Fibroblast of gingiva (primary cell): ENCODE data around the gene NOP56.
"Not testable (repeated sequence)": the region's sequence is repeated elsewhere in the genome, so short reads cannot be mapped to it uniquely, and the experiment has no call there.

Experiments used
- DNase-seq: peaks from one replicate; pipeline ENCODE4 v3.0.0-alpha.2; 2011; ENCODE audit warnings: low read depth

Gene NOP56

DNA sequence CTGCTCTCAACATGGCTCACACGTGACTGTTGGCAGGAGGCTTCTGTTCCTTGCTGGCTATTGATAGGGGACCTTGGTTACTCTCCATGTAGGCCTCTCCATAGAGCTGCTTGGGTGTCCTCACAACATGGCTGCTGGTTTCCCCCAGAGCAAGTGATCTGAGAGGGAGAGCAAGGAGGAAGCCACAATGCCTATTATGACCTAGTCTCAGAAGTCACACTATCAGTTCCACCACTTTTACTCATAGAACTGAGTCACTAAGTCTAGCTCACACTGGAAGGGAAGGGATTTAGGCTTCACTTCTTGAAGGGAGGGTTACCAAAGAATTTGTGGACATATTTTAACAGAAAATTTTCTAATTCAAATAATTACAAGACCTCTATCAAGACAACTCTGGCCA, 8.7 kb upstream of the NOP56 start:
- no peak for DNase-seq

DNA sequence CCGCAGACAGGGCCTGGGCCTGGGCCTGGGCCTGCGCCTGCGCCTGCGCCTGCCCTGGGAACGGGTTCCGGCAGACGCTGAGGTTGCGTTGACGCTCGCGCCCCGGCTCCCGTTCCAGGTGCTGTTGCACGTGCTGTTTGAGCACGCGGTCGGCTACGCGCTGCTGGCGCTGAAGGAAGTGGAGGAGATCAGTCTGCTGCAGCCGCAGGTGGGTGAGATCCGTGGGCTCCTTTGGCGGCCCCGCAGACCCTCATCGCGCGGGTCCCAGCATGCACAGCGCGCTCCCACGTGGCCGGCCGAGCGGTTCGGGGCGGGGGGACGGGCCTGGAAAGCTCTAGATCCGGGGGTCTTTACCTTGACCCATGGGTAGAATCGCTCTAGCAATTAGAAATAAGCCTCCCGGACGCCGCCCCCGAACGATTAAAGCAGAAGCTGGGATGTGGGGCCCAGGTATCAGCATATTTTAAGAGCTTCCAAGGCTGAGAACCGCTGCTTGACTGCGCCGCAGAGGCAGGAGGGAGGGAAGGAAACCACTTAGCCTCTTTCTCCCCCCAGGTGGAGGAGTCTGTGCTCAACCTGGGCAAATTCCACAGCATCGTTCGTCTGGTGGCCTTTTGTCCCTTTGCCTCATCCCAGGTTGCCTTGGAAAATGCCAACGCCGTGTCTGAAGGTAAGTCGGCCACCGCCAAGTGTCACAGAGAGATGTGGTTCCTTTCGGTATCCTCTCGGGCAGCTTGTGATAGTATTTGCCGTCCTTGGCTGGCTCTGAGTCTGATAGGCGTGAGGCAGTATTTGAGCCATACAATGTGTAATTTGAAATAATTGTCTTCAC, 508 bp downstream of the NOP56 start:
- no peak for DNase-seq

DNA sequence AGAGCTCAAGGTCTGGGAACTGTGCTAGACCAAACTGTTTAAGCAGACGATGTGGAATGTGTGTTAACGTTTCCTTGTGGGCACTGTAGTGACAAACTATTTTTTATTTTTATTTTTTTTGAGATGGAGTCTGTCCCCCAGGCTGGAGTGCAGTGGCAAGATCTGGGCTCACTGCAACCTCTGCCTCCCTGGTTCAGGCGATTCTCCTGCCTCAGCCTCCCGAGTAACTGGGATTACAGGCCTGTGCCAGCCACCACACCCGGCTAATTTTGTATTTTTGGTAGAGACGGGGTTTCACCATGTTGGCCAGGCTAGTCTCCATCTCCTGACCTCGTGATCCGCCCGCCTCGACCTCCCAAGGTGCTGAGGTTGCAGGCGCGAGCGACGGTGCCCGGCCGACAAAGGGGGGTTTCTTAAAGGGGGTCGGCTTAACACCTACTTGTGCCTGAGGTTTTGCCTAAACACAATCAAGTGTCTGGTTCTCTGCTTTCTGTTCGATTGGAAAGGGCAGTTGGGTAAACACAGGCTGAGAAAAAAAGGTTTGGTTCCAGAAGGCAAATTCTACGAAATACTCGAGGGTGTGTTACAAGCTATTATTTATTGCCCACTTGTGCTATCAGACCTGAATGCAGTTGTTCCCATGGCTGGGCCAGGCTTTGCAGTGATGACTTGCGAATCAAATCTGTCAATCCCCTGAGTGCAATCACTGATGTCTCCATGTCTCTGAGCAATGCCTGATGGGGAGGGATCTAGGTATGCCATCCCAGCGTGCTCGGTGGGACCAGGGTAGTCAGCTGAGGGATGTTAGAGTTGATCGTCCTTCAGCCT, 1.3 kb downstream of the NOP56 start:
- DNase-seq, result no peak

DNA sequence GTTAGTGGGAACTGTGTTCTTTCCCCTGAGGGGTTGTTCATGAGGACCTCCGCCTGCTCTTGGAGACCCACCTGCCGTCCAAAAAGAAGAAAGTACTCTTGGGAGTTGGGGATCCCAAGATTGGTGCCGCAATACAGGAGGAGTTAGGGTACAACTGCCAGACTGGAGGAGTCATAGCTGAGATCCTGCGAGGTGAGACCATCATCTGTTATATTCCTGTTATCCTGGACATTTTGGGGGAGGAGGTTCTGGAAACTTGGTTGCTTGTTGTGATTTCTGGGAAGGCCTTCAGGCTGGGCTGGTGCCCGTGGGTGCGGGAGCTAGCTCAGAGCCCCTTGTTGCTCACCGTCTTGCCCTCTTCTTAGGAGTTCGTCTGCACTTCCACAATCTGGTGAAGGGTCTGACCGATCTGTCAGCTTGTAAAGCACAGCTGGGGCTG, 2.0 kb downstream of the NOP56 start:
- DNase-seq, result no peak

DNA sequence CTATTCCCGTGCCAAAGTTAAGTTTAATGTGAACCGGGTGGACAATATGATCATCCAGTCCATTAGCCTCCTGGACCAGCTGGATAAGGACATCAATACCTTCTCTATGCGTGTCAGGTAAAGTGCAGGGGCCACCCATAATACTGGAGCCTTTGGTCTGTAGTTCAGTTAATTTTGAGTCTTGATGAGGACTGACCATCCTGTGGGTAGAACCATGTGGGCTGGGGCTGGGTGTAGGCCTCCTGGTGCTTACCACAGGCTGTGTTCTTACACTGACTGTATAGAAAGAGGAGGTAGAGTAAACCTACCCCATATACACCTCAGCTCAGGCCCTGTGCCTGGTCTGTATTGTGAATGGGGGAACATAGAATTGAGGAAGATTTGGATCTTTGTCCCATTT, 2.4 kb downstream of the NOP56 start:
- DNase-seq, result no peak

DNA sequence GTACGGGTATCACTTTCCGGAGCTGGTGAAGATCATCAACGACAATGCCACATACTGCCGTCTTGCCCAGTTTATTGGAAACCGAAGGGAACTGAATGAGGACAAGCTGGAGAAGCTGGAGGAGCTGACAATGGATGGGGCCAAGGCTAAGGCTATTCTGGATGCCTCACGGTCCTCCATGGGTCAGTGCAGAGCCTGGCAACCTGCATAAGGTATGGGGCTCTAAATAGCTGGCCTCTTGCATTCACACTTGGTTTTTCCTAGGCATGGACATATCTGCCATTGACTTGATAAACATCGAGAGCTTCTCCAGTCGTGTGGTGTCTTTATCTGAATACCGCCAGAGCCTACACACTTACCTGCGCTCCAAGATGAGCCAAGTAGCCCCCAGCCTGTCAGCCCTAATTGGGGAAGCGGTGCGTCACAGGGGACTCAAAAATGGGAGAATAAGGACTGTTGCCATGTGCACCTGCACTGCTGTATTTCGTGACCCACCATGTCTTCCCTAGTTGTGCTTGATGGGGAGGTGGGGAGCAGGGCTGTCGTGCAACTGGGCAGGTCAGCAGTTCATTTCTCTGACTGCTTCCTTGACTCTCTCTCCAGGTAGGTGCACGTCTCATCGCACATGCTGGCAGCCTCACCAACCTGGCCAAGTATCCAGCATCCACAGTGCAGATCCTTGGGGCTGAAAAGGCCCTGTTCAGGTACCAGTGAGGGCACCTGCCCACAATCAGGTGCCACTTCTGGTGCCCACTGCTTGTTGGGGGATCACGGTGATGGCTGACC, 3.1 kb downstream of the NOP56 start:
- no peak for DNase-seq

DNA sequence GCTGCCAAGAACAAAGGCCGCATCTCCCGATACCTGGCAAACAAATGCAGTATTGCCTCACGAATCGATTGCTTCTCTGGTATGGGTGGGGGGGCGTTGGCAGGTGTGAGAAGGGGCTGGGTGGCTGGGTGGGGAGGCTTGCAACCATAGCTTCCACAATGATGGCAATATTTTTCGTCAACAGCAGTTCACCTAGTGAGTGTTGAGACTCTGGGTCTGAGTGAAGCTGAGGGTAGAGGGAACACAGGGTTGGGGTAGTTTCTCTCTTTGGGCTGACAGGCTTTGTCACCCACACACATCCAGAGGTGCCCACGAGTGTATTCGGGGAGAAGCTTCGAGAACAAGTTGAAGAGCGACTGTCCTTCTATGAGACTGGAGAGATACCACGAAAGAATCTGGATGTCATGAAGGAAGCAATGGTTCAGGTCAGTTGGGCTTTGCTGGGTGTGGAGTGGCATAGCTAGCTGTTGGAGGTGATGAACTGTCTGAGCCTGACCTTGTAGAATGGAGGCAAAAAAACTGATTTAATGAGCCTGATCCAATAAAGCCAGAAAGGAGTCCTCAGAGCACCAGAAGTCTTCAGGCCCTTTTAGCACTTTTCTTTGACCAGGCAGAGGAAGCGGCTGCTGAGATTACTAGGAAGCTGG, 4.2 kb downstream of the NOP56 start:
- DNase-seq, result no peak

DNA sequence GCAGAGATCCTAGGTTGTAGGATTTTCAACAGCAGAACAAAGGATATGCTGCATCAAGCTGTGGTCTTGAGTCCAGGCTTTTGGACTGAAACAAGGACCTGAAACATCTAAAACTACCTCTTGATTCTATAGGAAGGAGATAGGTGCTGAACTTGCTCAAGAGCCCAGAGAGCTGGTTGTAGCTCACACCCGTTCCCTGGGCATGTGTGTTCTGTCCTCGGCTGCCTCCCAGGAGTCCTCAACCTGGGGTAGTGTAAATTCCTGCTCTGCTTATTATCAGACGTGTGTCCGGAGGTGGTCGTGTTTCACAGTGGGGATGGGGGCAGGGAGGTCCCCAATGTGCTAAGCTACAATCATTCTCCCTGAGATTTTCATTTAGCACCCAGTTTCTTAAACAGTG, 4.8 kb downstream of the NOP56 start:
- DNase-seq, result no peak

DNA sequence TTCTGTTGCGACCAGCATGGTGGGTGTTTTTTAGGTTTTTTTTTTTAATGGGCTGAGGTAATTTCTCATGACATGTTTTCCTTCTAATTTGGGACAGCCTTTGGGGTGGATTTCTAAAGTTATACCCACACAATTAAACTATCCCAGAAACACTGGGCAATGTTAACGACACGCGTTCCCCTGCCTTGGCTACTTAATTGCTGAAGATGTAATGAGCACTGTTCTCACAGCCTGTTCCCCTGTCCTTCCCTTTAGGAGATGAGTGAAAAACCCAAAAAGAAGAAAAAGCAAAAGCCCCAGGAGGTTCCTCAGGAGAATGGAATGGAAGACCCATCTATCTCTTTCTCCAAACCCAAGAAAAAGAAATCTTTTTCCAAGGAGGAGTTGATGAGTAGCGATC, 5.2 kb downstream of the NOP56 start:
- no peak for DNase-seq

DNA sequence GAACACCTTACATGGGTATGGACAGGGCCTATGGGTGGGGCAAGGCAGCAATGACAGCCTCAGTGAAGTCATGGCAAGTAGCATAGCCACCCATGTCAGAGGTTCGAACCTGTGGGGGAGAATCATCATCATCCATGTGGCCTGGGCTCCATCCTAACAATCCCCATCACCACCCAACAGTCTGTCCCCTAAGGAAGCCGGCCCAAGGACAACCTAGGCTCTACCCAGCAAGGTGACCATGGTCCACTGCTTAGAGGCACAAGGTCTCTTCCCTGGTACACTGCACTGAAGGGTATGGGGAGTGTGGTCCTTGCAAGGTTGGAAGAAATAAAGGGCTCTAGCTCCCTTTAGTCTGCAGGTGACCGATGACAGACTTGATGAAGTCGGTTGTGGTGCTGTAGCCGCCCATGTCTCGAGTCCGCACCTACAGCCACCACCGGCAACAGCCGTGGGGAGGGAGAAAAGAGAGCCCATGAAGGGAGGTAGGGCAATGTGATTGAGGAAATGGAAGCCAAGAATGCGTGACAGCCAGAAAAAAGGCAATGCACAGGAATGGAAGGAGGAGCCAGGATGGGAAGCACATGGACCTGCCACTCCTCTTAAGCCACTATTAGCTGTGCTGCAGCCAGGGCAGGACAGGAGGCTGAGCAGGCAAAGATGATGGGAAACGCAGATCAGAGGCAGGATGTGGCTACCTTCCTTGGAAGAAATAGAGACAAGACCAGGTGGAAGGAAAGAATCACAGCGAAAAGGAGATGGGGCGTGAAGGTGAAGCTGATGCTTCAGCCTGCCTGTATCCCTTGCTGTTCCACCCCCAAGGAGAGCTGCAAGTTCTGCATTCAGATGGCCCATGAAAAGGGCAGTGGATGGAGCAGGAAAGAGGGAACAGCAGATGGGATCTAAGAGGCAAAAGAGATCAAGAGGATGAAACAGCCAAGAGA, 6.3 kb downstream of the NOP56 start:
- DNase-seq, result no peak

DNA sequence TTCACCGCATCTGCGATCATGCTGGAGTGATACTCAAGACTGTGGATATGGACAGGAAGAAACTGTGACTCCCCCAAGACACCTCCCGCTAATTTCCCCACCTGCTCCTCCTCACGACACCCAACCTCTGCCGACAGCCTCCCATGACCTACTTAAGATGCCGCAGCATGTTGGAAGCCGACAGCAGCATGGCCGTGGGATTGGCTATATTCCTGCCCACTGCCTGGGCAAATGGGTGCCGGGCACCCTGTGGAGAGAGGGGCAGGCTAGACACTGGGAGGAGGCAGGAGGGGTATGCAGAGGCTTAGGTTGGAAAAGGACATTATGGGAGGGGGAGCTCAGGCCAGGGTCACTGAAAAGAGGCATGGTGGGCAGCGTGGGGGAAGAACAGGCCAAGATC, 7.1 kb downstream of the NOP56 start:
- no peak for DNase-seq

DNA sequence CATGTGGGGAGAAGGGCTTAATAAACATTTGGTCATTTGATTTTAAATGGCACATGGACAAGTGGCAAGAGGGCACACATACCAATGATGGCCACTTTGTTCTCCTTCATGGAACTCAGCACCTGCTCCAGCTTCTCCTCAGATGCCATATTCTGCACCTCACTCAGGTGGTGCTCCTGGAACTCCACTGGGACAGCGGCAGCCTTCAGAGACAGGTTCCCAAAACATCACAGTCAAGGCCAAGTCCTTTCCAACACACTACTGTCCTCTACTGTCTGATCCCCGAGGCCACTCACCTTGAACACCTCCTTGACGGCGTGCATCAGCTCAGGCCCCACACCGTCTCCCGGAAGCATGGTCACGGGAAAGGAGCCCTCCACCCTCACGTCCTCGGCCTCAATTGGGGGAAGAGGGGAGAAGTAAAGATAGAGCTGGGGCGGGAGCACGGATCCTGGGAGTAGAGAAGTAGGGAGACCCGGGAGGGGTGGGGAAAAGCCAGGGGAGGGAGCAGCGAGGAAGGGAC, 11.0 kb downstream of the NOP56 start:
- no peak for DNase-seq

DNA sequence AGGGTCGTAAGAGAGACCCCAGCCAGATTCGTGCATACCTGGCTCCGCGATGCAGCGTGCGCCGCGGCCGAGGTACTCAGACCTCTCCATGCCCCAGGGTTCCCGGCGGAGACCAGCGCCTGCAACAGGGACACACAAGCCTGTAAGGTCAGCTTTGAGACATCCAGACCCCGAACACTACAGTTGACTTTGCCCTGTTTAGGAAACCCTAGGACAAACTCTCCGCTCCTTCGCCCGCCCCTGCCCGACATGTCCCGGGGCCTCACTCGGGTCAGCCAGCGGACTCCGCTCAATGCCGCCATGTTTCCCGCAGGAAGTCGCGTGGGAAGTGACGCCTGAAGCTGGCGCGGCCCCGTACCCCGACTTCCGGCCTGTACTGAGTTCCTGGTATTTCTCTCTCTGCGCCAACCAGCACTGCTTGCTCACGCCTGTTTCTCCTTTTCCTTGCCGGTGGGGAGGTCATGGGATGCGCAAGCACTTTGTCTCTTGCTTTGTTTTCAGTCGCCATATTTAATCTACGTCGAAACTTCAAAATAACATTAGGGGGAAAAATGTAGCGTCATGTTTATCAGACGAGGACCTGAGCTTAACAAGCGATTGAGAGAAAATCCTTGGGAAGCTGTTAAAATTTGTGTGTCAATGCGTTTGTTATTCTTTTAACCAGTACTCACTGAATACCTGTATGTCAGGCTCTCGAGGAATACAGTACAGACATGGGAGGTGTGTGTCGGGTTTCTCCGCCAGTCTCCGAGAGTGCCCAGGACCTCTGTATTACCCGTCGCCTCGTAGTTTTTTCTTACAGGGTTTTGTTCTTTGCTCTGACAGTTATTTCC, 11.7 kb downstream of the NOP56 start, which contains the start of gene IDH3B:
TSS of gene IDH3B (minus strand) at position 330 of the 833 bp plus-strand sequence. CDS start at position 302, 28 bp downstream.
- DNase-seq, result peak; percentile 92

DNA sequence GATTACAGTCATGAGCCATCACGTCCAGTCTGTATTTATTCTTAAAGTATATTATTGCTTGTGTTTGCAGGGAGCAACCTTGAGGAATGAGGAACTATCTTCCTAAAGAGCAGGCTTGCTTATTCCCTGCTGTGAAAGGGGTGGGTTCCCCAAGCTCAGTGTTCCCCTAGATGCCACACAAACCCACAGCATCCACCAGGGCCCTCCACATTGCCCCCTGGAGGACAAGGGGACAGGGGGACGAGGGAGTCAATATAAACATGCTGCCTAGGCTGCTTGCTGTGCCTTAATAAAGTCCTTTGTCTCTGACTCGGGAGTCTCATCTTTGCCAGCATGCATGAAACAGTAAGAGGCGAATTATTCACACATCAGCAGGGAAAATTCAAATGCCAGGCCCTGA, 19.5 kb downstream of the NOP56 start:
- DNase-seq, result no peak

DNA sequence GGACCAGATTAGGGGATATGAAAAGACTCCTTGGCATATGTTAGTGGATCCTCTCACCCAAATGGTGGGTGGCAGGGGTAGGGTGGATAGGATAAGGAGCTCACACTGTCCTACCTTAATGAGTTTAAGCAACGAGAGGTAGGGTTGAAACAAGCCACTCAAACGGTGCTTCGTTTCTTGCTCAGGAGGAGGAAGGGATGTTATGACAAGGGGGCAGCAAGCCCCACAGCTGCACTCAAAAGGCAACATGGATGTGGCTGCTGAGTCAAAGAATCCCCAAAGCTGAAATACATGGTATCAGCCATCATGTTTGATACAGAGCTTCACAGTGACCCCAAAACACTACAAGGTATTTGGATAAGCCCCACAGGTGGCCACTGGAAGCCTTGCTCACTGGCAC, 20.0 kb downstream of the NOP56 start:
- no peak for DNase-seq

DNA sequence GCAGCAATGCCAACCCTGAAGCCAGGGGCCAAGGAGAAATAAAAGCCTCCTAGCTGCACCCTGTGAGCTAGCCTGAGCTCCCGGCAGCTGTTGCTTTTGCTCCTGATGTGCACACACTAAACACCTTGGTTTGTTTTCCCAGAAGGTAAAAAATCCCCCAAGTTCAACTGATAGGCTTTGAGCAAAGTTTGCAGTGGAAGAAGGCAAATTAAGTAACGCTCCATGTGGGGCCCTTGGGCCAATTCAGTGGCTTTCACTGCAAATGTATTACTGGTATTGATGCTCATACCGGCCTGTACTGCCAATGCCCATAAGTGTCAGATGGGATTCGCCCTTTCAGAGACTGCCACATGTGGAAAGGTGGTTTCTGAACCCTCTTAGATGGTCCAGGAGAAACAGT, 21.0 kb downstream of the NOP56 start:
- DNase-seq, result no peak

DNA sequence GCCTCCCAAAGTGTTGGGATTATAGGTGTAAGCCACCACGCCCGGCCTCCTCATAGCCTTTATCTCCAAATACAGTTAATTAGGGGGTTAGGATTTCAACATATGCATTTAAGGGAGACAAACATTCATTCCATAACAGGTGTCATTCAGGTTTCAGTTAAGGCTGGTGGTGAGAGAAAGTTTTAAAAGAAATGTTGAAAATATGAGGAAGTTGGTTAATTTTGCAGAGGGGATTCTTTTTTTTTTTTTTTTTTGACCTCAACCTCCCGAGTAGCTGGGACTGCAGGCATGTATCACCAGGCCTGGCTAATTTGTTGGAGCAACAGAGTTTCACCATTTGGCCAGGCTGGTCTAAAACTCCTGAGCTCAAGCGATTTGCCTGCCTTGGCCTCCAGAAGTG, 27.6 kb downstream of the NOP56 start:
- no peak for DNase-seq

DNA sequence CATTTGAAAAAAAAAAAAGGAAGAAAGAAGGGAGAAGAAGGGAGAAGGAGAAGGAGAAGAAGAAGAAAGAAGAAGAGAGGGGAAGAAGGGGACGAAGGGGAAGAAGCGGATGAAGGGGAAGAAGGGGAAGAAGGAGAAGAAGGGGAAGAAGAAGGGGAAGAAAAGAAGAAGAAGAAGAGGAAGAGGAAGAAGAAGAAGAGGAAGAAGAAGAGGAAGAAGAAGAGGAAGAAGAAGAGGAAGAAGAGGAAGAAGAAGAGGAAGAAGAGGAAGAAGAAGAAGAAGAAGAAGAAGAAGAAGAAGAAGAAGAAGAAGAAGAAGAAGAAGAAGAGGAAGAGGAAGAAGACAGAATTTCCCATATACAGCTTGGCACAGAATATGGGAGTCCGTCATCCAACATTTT, 29.6 kb downstream of the NOP56 start:
- DNase-seq, result not testable (repeated sequence)

DNA sequence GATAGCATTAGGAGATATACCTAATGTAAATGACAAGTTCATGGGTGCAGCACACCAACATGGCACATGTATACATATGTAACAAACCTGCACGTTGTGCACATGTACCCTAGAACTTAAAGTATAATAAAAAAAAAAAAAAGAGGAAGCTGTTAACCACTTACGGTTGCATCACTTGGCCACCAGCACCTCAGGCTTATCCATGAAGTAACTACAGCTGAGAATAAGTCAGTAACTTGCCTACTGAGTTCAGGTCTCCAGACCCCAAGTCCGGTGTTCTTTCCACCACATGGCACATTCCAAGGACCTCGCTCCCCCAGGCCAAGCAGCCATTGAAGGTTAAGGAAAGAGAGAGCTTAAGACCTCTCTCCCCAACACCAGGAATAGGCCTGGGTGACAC, 32.4 kb downstream of the NOP56 start:
- DNase-seq, result not testable (repeated sequence)

DNA sequence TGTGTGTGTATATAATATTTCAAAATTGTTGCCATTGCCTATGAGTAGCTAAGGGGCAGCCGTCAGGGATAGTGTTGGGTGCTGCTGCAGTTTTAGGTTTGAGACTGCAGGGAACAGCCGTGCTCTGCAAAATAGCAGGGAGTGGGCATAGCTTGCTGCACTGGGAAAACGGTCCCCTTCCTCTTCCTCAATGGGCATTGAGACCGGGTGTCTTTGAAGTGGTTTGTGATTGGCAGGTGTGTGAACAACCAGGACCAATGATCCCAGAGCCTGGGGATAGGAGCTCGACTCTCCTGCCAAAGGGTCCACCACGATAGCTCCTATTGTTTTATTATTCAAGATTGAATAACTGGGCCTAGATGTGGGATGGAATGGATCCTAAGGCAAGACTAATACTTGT, 35.1 kb downstream of the NOP56 start:
- DNase-seq, result no peak
